GM19438 (cell line): ENCODE results near the gene COPE.
"Not testable (repeated sequence)": the region's sequence is repeated elsewhere in the genome, so short reads cannot be mapped to it uniquely, and the experiment has no call there.

Experiments
- ATAC-seq: cut with Tn5 transposase; IDR thresholded peaks from one replicate; pipeline ENCODE4 v1.9.1; 2021; ENCODE audit warnings: low read depth; ENCODE audit not compliant: unreplicated experiment

The COPE gene

DNA sequence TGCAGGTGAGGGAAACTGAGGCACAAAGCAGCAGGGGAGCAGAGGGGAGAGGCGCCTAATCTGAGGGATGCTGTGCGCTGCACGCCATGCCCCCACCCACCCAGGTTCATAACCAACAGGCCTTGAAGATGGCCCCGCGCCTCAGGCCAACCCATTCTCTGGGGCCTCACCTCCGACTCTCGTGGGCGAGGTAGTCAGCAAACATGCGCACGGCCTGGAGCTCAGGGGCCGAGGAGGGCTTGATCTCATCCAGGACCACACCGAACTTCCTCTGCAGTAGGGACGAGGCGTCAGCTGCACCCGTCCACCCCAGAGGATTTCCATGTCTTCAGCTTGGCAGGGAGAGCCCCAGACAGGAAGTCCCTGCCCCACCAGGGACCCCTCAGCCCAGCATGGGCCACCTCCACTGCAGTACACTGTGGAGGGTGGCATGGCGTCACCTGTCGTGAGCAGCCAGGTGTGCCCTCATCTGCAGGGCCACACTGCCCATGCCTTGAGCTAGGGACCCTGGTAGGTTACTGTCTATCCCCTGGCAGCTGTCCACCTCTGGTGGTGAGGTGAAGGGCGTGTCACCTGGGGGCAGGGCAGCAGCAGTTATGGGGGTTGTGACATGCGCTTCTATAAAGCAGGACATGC lies 8.3 kb downstream of the COPE start:
- ATAC-seq, result no peak

DNA sequence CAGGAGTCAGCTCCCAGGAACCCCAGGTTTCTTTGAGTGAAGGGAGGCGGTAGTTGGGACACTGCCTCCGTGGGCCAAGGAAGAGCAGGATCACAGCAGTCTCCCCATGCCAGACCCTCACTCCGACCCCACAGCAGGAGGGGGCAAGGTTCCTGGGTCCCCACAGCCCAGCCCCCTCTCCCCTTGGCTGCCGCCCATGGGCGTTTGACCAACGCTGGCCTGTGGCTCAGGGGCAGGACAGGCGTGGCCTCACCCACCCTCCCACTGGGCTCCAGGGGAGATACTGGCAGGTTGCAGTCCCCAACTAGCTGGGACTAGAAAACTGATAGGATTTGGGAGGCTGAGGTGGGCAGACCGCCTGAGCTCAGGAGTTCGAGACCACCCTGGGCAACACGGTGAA lies 9.2 kb downstream of the COPE start:
- no peak for ATAC-seq

DNA sequence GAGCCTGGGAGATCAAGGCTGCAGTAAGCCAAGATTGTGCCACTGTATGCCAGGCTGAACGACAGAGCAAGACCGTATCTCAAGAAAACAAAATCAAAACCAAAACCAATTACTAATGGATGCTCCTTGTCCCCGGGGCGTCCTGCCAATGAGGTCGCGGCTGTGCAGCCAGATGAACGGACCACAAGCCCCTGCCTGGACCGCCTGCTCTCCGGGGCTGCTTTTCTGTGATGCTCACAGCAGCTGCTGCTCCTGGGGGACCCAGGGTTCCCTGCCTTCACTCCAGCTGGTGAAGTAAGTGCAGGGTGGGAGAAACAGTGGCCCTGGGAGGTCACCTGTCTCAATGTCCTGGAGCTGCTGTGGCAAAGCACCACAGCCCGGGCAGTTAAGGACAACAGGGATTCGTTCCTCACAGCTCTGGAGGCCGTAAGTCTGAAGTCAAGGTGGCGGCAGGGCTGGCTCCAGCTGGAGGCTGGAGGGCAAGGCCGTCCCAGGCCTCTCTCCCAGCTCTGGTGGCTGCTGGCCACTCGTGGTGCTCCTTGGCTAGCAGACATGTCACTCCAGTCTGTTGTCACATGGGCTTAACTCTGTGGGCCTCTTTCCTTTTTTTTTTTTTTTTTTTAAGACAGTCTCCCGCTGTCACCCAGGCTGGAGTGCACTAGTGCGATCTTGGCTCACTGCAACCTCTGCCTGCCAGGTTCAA lies 10.1 kb downstream of the COPE start:
- no peak for ATAC-seq

DNA sequence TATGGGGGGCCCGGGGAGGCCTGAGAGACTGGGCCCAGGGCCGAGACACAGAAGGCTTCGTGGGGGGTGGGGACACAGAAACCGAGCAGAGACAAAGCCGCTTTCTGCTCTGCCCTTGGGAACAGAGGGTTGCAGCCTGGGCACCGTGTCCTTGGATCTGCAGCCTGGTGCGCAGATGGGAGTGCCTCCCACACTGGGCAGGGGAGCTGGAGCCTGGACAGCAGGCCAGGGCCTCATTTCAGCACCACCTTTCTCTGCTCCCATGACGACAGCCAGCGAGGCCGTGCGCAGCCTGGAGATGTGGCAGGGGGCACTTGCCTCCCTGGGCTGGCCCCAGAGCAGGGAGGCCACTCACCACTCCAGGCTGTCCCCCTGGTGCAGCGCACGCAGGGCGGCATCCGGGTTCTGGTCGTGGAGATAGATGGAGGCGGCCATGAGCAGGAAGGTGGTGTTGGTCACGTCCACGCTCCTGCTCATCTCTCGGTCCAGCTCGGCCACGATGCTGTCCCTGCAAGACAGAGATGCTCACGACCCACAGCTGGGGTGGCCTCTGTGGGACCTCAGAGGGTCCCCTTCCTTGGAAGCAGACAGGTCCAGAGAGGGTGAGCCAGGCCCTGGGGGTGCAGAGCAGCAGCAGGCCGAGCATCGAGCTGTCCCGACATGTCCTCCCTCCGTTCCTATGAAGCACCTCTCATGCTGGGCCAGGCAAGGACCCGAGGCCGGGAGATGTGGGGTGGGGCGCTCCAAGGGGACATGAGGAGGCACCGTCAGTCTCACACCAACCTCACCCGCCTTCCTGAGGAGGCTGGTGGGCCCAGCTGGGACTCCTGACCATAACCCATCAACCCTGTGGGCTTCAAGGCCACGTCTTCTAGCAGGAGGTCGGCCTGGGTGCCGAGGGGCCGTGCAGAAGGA lies 12.3 kb downstream of the COPE start:
- ATAC-seq, result no peak

DNA sequence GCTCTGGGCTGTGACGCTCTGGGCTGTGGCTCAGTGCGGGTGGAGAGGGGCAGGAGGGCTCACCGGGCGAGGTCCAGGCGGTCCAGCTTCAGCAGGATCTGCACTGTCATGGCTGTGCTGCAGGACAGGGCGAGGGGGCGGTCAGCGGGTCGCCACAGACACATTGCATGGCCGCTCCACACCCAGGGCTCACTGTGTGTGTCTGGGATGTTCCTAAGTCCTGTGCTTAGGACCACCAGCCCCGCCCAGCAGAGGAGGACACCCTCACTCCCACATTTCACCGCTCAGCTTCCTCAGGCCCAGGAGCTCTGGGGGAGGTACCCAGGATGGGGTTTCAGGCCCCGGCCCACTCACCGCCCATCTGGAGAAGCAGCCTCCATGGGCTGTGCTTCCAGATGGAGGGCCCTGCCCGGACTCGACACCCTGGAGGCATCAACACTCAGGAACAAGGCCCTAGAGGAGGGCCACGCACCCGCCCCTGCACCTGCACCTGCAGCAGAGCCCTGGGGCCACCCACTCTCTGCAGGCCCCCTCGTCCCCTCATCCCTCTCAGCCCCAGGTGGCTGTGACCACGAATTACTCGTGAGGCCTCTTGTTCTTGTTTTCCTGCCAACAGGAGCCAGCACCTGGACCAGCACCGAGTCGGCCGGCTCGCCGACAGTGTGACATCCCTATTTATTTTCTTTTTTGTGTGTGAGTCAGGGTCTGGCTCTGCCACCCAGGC lies 13.5 kb downstream of the COPE start:
- ATAC-seq, result no peak

DNA sequence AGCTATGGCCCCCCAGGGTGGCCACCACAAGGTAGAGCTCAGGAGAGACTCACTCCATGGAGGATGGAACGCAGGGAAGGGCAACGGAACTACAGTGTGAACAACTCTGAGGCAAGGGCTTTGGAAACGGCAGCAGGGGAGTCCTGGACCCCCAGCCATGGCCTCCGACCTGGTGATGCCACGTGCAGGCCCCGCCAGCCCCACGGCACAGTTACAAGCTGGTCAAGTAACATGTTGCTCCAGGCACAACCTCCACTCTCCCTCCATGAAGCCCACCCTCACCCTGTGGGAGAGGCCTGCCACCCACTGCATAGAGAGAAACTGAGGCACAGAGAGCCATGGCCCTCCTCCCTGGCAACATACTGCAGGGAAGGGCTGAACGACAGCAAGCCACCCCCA lies 14.1 kb downstream of the COPE start:
- no peak for ATAC-seq

DNA sequence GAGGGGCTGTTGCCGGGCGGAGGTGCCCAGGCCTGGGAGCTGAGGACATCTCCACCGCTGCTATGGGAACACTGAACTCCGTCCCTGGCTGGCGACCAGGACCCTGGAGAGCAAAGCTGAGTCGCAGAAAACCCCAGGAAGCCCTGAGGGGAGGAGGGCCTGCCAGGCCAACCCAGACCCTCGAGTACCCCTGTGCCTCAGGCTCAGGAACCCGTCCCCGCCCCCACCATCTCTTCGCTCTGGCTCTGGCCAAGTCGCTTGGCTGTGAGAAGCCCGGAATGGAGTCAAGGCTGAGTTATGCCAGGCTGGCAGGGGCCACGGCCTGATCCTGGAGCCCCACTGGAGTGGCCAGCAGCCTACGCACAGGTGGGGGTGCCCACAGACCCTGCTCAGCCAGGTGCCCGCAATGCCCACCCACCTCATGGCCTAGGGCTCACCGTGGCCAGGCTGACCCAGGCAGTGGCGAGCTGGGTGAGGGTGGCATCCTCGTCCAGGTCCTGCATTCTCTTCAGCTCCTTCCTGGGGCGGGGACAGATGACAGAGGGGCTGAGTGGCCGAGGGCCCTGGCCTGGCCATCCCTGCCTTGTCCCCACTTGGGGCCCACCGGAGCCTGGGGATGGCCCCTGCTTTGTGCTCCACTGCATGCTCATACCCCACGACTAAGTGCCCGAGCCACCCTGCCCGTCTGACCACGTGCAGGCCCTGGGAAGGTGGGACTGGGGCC lies 14.7 kb downstream of the COPE start:
- no peak for ATAC-seq

DNA sequence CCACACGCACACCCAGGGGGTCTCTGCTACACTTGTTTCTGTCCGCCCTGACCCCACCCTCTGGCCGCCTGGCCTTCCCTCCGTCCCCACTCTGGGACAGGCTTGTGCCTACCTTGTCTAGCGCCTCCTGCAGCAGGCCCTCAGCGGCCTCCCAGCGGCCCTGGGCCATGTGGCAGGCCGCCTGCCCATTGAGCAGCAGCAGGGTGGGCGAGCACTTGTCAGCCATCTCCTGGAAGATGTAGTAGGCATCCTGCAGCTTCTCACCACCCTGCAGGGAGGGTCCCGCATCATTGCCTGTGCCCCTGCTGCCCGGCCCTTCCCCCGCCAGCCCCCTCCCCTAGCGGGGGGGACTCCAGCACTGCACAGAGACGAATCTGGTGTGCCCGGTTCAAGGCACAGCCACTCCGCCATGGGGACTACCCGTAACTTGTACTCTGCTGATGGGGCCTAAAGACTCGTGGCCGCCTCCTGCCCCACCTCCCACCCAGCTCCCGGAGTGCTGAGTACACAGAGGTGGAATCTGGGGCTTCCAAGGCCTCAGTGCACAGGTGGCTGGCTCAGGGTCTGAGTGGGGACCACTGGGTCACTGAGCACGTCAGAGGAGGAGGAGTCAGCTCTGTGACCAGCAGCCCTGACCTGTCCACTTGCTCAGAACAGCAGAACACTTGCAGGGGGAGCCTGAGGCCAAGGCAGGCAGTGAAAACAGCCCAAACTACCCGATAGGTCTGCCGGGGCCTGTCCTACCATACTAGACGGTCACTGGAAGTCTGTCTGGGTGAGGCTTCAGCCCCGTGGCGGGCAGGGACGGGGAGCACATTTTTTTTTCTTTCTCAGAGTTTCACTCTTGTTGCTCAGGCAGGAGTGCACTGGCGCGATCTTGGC lies 15.8 kb downstream of the COPE start:
- no peak for ATAC-seq

DNA sequence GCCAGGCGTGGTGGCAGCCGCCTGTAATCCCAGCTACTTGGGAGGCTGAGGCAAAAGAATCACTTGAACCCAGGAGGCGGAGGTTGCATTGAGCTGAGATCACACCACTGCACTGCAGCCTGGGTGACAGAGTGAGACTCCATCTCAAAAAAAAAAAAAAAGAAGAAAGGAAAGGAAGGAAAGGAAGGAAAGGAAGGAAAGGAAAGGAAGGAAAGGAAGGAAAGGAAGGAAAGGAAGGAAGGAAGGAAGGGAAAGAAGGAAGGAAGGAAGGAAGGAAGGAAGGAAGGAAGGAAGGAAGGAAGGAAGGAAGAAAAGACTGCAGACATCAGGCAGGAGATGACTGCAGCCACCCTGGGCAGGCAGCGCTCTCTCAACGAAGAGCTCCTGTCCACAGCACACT lies 16.7 kb downstream of the COPE start:
- ATAC-seq, result not testable (repeated sequence)

DNA sequence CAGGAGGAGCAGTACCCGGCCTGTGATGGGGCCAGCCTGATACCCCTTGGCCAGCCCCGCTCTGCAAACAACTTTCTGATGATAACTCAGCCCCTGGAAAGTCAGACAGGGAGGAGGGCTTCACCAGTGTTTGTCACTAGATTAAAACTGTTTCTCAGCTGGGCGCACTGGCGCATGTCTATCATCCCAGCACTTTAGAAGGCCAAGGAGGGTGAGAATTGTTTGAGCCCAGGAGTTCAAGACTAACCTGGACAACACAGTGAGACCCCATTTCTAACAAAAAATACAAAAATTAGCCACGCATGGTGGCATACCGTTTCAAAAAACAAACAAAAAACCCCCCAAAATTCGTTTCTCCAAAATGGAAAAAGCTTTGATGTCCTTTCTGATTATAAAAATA lies 17.7 kb downstream of the COPE start:
- ATAC-seq, result no peak

DNA sequence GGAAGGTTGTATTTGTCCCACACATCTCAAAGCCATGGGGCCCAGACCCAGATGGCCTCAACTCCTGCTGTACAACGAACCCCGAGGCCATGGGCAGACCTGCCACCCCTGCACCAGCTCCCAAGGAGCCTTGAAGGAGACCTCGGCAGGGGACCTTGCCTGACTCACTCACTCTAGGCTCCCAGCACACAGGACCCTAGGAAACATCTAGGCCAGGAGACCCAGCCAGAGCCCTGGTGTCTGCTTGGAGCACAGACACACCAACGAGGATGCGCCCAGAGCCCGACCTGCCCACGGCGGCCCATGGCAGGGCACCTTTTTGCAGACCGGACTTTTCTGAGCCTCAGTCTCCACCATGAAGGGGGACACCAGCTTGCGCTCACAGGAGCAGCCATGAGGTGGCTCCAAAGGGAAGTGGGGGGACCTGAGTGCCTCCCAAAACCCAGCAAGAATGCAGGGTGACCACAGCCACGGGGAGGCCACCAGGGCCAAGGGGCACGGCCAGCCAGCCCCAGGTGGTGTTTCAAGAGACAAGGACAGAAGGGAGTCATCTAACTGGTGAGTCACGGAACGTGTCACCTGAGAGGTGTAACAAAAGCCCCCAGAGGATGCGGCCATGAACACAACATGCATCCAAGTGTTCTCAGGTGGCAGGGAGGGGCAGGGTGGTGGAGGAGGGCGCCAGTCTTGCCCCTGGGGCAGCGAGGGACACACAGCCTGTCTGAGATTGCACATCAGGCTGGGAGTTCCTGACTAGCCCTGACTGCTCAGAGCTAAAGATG lies 18.3 kb downstream of the COPE start:
- no peak for ATAC-seq

DNA sequence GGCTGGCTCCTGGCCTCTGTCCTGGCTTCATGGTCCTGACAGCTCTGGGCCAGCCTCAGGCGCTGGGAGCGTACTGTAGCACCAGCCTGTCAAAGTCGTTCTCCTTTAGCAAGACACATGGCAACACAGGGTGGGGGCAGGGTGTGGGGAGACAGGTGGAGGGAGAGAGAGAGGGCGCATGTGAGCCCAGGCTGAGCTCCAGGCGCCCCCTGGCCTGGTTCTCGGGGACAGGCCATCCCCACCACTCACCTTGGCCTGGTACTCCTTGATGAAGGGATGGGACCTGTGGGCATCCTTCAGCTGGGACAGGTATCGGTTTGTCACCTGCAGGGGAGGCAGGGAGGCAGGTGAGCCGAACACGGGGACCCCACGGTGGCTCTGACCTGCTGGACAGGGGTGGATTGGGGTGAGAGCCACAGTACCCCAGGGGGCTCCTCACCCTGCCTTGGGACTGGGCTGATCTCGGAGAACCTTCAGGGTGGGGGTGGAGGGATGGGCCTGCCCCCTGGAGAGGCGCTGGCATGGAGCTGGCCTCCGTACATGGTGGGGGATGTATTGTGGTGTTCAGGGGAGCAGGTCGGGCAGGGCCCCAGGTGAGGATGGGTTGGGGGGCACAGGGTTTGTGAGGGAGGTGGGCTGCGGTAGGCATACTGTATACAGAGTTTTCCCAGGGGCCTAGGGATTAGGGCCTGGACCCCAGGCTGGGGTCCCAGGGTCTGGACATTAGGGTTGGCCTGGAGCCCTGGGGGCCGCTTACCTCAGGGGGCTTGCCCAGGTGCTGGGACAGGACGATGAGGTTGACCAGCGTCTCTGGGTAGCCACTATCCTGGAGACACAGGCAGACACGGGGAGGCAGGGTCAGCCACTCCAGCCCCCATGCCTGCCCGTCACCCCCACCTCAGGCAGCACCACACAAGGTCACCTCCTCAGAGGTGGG lies 19.3 kb downstream of the COPE start:
- ATAC-seq, result no peak

DNA sequence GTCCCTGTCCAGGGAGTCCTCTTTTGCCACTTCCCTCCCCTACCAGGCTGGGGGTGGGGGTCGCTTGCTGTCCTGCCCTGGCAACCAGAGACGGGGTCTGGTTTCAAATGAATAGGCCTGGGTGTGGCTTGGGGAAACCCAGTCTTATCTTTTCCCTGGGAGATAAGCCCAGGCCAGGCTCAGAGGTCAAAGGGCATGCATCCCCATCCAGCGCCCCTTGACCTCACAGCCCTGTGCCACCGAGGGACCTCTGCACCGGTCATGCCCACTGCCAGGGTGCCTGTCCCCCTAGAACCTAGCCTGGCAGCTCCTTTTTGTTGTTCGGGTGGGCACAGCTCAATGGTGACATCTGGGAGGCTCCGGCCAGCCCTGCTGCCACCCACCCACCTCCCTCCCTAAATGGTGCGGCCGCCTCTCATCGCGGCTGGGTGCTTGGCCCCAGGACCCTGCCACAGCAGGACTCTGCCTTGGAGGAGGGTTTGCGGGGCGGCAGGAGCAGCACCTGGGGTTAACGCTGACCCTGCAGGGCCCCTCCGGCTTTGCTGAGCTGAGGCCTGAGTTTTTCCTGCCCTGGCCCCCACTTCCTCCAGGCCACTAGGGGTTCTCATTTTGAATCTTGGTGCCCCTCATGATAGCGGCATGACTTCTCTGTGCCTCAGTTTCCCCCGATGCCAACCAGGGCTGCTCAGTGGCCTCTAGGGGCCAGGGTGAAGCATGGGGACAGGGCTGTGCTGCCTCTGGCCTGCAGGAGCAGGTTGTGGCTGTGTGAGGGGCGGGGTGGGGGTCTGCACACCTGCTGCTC lies 20.4 kb downstream of the COPE start:
- ATAC-seq, result no peak

DNA sequence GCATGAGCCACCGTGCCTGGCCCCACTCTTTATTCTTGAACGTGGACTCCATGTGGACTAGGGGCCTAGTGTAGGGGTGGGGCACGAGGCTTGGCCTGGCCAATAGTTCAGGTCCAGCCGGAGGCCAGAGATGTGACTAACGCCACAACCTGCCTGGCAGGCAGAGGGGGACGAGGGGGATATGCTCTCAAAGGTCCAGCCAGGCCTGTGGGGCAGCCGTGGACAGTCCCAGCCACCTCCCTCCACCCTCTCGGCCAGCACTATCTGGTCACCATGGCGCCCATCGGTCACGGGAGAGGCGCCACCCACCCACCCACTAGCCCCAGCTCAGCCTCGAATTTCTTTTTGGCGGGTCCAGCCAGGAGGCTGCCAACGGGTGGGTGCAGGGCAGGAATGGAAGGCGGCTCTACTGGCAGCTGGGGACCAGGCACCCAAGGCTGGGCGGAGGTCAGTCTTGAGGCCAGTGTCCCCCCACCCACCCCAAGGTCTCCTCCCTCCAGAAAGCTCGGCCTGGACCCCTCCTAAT lies 21.0 kb downstream of the COPE start:
- no peak for ATAC-seq

DNA sequence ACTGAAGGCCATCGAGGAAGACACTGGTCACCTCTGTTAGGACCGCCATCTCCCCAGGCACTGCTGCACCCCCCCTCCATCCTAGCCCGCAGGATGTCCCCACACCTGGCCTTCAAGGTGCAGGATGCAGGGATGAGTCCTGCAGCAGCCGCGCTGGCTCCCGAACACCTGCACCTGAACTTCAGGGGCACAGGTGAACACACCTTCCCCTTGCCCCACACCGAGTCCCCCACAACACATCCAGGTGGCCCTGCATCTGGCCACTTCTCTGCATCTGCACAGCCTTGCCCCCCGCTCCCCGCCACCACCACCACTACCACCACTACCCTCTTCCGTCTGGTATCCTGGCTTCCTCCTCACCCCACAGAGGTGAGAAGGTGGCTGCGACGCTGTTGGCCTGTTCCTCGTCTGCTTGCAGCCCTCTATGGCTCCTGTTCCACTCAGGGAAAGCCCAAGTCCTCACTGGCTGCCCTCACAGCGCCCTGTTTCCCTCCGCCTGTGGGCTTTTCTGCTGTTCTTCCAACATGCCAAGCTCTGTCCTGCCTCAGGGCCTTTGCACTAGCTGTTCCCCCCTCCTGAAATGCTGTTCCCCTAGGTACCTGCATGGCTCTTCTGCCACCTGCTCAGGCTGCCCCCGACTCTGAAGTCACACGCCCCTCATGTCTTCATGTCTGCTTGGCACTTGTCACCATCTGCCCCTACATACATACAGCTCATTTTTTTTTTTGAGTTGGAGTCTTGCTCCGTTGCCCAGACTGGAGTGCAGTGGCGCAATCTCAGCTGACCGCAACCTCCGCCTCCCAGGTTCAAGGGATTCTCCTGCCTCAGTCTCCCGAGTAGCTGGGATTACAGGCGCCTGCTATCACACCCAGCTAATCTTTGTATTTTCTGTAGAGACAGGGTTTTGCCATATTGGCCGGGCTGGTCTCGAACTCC lies 21.8 kb downstream of the COPE start:
- no peak for ATAC-seq
